Measurements from ENCODE around the gene HAND2. TPM values are rescaled to one million over a fixed set of nuclear protein-coding genes. Genes with fewer than 3 reads are reported as not detected.

Gene HAND2
- total and polyA plus RNA-seq, 4 experiments from 2014 or later, result not detected

DNA sequence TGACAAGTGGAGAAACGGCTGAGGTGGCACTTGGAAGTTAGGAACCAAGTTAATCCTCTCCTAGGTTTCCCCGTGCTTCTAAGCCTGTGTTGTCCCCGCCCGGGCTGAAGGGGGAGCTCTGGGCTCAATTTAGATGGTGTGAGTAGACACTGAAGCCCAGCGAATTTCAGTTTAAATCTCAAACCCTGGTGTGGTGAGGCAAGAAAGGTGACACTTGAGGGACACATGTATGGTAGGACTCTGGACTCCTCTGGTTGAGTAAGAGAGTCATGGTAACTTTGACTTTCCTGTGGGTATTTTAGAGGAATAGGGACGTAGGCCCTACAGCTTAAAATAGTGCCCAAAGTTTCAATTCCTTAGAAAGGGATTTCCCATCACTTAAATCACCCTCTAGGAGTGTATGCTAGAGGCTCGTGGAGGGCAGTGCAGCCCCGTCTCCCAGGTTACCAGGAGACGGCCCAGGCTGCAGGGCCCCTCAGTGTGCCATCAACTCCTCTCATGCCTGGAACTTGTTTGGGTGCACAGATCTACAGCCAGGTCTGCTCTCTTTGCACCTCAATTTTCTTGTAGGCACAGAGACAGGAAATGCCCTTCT lies 24.0 kb downstream of the HAND2 start:
- H3K27ac ChIP-seq (ENCODE audit: low read depth, low read length), result no peak overlapping the region
- H3K27me3 ChIP-seq (ENCODE audit: insufficient read depth, low read length), result peaks cover 49% of the 10 kb centered on the region
- peaks cover 32% of the 10 kb centered on the region for H3K4me1 ChIP-seq (ENCODE audit: insufficient read depth, low read length)
- no peaks in the 10 kb centered on the region for H3K36me3 ChIP-seq (ENCODE audit: insufficient read depth, low read length)
- ChIA-PET CTCF (ENCODE audit: partially characterized antibody) (interaction anchor here (0.7 to 1.7 kb wide), 18 partner anchors 9 to 813 kb away, joined by 3 to 10 read pairs (median 3); no protein-coding TSS in a partner anchor), POLR2A (ENCODE audit: partially characterized antibody) (interaction anchor here (0.8 kb wide), 1 partner anchor 81 kb away, joined by 3 read pairs; no protein-coding TSS in a partner anchor)
- Mint-ChIP-seq H3K4me3 (peak overlapping the region in 2 of 8 donors; percentile 8 to 58), H3K9me3 (peaks cover 0 to 9% (median 3%) of the 10 kb centered on the region in 8 donors), H3K4me1 (peaks cover 4 to 34% (median 23%) of the 10 kb centered on the region in 4 donors), H3K36me3 (no peaks in the 10 kb centered on the region), H3K27ac (no peak overlapping the region), H3K27me3 (peaks cover 63 to 80% of the 10 kb centered on the region in 2 donors)
- no peak overlapping the region for H3K4me3 ChIP-seq (ENCODE audit: low read length in 2 of 2)
- H3K9me3 ChIP-seq (ENCODE audit: control insufficient read depth in 1 of 2, low read length in 2 of 2), result no peaks in the 10 kb centered on the region
- intact Hi-C loops (cut with micrococcal nuclease), result loop anchor here (5.0 kb wide), 1 partner anchor 174 kb away; the partner anchor contains the start of gene HMGB2
- peak in 1 of 5 donors; percentile 42 for DNase-seq

DNA sequence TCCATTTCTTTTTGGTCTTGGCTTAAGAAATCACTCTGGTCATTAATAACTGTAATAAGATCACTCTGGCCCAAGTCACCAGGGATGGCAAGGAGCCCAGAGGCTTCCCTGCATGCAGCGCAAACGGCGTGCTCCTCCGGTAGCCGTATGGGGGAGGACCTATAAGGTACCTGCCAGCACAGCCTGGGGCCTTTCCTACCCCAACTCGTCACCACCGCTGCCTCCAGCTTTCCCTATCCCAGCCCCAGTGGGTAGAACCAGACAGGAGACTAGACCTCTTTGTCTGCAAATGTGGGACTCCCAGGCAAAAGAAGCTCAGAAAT lies 25.9 kb downstream of the HAND2 start:
- Mint-ChIP-seq H3K4me3 (no peak overlapping the region), H3K27ac (no peak overlapping the region), H3K27me3 (peaks cover 66 to 82% of the 10 kb centered on the region in 2 donors), H3K36me3 (peaks cover 0 to 2% of the 10 kb centered on the region in 2 donors), H3K4me1 (peaks cover 6 to 36% (median 25%) of the 10 kb centered on the region in 4 donors), H3K9me3 (peaks cover 2 to 12% (median 4%) of the 10 kb centered on the region in 8 donors)
- H3K36me3 ChIP-seq (ENCODE audit: insufficient read depth, low read length), result no peaks in the 10 kb centered on the region
- CTCF ChIA-PET (ENCODE audit: partially characterized antibody), result interaction anchor here (1.2 kb wide), 1 partner anchor 10 kb away, joined by 7 read pairs; no protein-coding TSS in a partner anchor
- peaks cover 50% of the 10 kb centered on the region for H3K27me3 ChIP-seq (ENCODE audit: insufficient read depth, low read length)
- POLR2A ChIA-PET (ENCODE audit: partially characterized antibody), result no interaction called here
- no peaks in the 10 kb centered on the region for H3K9me3 ChIP-seq (ENCODE audit: control insufficient read depth in 1 of 2, low read length in 2 of 2)
- H3K4me3 ChIP-seq (ENCODE audit: low read length in 2 of 2), result no peak overlapping the region
- H3K4me1 ChIP-seq (ENCODE audit: insufficient read depth, low read length), result peaks cover 34% of the 10 kb centered on the region
- intact Hi-C loops (cut with micrococcal nuclease), result no loop called here
- no peak overlapping the region for H3K27ac ChIP-seq (ENCODE audit: low read depth, low read length)
- no peak for DNase-seq

- peaks cover 0 to 2% of the 10 kb centered on the region in 2 donors for H3K36me3 Mint-ChIP-seq
- no peak for DNase-seq
- Histone ChIP-seq H3K36me3 (ENCODE audit: insufficient read depth, low read length) (no peaks in the 10 kb centered on the region), H3K27ac (ENCODE audit: low read depth, low read length) (no peak overlapping the region), H3K27me3 (ENCODE audit: insufficient read depth, low read length) (peaks cover 45% of the 10 kb centered on the region), H3K4me3 (ENCODE audit: low read length in 2 of 2) (no peak overlapping the region), H3K4me1 (ENCODE audit: insufficient read depth, low read length) (peaks cover 29% of the 10 kb centered on the region), H3K9me3 (ENCODE audit: control insufficient read depth in 1 of 2, low read length in 2 of 2) (no peaks in the 10 kb centered on the region)
- H3K9me3 Mint-ChIP-seq, result peaks cover 2 to 12% (median 4%) of the 10 kb centered on the region in 8 donors
- peaks cover 69 to 77% of the 10 kb centered on the region in 2 donors for H3K27me3 Mint-ChIP-seq
- POLR2A ChIA-PET (ENCODE audit: partially characterized antibody), result interaction anchor here (0.6 kb wide), 1 partner anchor 169 kb away, joined by 3 read pairs; the partner anchor contains the start of gene HMGB2
- no peak overlapping the region for H3K27ac Mint-ChIP-seq
- no peak overlapping the region for H3K4me3 Mint-ChIP-seq
- CTCF ChIA-PET (ENCODE audit: partially characterized antibody), result interaction anchor here (1.2 to 1.6 kb wide), 4 partner anchors 9 to 83 kb away, joined by 3 to 7 read pairs (median 5); no protein-coding TSS in a partner anchor
- intact Hi-C loops (cut with micrococcal nuclease), result no loop called here
- peaks cover 6 to 30% (median 21%) of the 10 kb centered on the region in 4 donors for H3K4me1 Mint-ChIP-seq
Observed at GRCh38 chr4:173503330-173504180, 26.5 kb downstream of the HAND2 start.

DNA sequence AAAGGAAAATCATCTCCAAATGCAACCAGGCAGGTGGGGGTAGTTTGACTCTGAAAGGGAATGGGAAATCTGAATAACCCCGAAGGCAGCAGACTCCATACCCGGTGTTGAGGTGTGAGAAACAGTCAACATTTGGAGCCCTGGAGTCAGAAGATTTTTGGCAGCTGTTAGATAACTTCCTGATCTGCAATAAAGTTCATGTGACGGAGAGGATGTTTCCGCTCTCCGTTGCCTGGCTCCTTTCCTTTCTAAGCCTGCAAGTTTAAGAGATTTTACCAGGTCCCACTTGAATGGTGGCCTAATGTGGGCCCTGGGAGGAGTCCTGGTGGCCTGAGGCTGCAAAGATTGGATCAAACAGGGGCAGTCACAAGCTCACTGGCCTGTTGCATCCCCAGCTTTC lies 27.7 kb downstream of the HAND2 start:
- H3K4me3 Mint-ChIP-seq, result no peak overlapping the region
- peaks cover 66 to 71% of the 10 kb centered on the region in 2 donors for H3K27me3 Mint-ChIP-seq
- intact Hi-C loops (cut with micrococcal nuclease), result no loop called here
- H3K4me1 ChIP-seq (ENCODE audit: insufficient read depth, low read length), result peaks cover 20% of the 10 kb centered on the region
- H3K27me3 ChIP-seq (ENCODE audit: insufficient read depth, low read length), result peaks cover 32% of the 10 kb centered on the region
- H3K9me3 Mint-ChIP-seq, result peaks cover 2 to 8% (median 3%) of the 10 kb centered on the region in 8 donors
- H3K9me3 ChIP-seq (ENCODE audit: control insufficient read depth in 1 of 2, low read length in 2 of 2), result no peaks in the 10 kb centered on the region
- CTCF ChIA-PET (ENCODE audit: partially characterized antibody), result interaction anchor here (1.3 to 1.6 kb wide), 3 partner anchors 10 to 81 kb away, joined by 3 to 7 read pairs (median 3); no protein-coding TSS in a partner anchor
- POLR2A ChIA-PET (ENCODE audit: partially characterized antibody), result no interaction called here
- H3K36me3 Mint-ChIP-seq, result peaks cover 0 to 2% of the 10 kb centered on the region in 2 donors
- no peak overlapping the region for H3K27ac ChIP-seq (ENCODE audit: low read depth, low read length)
- H3K4me1 Mint-ChIP-seq, result peaks cover 4 to 17% (median 12%) of the 10 kb centered on the region in 4 donors
- DNase-seq, result no peak
- no peak overlapping the region for H3K27ac Mint-ChIP-seq
- H3K4me3 ChIP-seq (ENCODE audit: low read length in 2 of 2), result no peak overlapping the region
- H3K36me3 ChIP-seq (ENCODE audit: insufficient read depth, low read length), result no peaks in the 10 kb centered on the region

DNA sequence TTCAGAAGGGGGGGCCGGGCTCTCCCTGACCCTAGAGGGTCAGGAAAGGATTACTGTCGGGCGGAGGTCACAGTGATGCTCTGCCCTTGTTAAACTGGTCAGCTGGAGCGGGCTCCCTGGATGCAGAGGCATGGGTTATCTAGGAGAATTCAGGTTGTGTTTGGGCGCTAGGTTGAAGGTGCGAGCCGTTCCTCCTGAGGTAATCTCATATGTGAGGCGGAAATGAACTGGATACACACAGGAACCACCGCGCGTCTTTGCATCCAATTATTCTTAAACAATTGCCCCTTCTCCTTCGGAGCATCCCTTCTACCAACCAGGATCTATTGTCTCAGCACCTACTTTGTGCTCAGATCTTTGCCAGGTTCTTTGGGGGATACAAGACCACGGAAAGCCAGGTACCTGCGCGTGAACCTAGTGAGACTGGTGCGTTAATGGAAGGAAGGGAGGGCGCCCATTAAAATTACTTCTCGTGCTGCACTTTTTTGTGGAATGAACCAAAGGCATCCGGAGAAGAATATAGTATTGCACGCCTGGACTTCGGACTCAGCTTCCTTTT lies 28.4 kb downstream of the HAND2 start:
- CTCF ChIA-PET (ENCODE audit: partially characterized antibody), result interaction anchor here (1.6 kb wide), 1 partner anchor 81 kb away, joined by 7 read pairs; no protein-coding TSS in a partner anchor
- H3K9me3 Mint-ChIP-seq, result peaks cover 2 to 8% (median 3%) of the 10 kb centered on the region in 8 donors

GRCh38 chr4:173500841-173501591 lies 29.0 kb downstream of the HAND2 start:
- Histone ChIP-seq H3K4me1 (ENCODE audit: insufficient read depth, low read length) (peaks cover 11% of the 10 kb centered on the region), H3K36me3 (ENCODE audit: insufficient read depth, low read length) (no peaks in the 10 kb centered on the region), H3K27me3 (ENCODE audit: insufficient read depth, low read length) (peaks cover 21% of the 10 kb centered on the region), H3K27ac (ENCODE audit: low read depth, low read length) (no peak overlapping the region), H3K4me3 (ENCODE audit: low read length in 2 of 2) (peak overlapping the region in 1 of 2 donors; percentile 24), H3K9me3 (ENCODE audit: control insufficient read depth in 1 of 2, low read length in 2 of 2) (no peaks in the 10 kb centered on the region)
- intact Hi-C loops (cut with micrococcal nuclease), result no loop called here
- no peak for DNase-seq
- Mint-ChIP-seq H3K4me1 (peaks cover 4 to 16% (median 8%) of the 10 kb centered on the region in 4 donors), H3K36me3 (peaks cover 0 to 2% of the 10 kb centered on the region in 2 donors), H3K9me3 (peaks cover 2 to 8% (median 3%) of the 10 kb centered on the region in 8 donors), H3K4me3 (peak overlapping the region; percentile 42 to 79 (median 55)), H3K27me3 (peaks cover 57 to 70% of the 10 kb centered on the region in 2 donors), H3K27ac (no peak overlapping the region)
- ChIA-PET POLR2A (ENCODE audit: partially characterized antibody) (interaction anchor here (1.6 to 2.0 kb wide), 2 partner anchors 80 to 167 kb away, joined by 4 to 5 read pairs; partner anchors contain the start of gene HMGB2), CTCF (ENCODE audit: partially characterized antibody) (interaction anchor here (1.1 to 1.4 kb wide), 2 partner anchors 12 to 80 kb away, joined by 4 to 6 read pairs; no protein-coding TSS in a partner anchor)

More for the DNA sequence above, 28.4 kb downstream of the HAND2 start:
- Histone ChIP-seq H3K9me3 (ENCODE audit: control insufficient read depth in 1 of 2, low read length in 2 of 2) (no peaks in the 10 kb centered on the region), H3K4me3 (ENCODE audit: low read length in 2 of 2) (no peak overlapping the region), H3K4me1 (ENCODE audit: insufficient read depth, low read length) (peaks cover 17% of the 10 kb centered on the region), H3K27me3 (ENCODE audit: insufficient read depth, low read length) (peaks cover 28% of the 10 kb centered on the region), H3K36me3 (ENCODE audit: insufficient read depth, low read length) (no peaks in the 10 kb centered on the region), H3K27ac (ENCODE audit: low read depth, low read length) (no peak overlapping the region)
- intact Hi-C loops (cut with micrococcal nuclease), result no loop called here
- Mint-ChIP-seq H3K4me3 (peak overlapping the region; percentile 5 to 77 (median 34)), H3K36me3 (peaks cover 0 to 2% of the 10 kb centered on the region in 2 donors), H3K27ac (no peak overlapping the region), H3K27me3 (peaks cover 62 to 70% of the 10 kb centered on the region in 2 donors), H3K4me1 (peaks cover 4 to 16% (median 10%) of the 10 kb centered on the region in 4 donors)
- no peak for DNase-seq
- POLR2A ChIA-PET (ENCODE audit: partially characterized antibody), result interaction anchor here (1.6 to 2.0 kb wide), 2 partner anchors 81 to 167 kb away, joined by 4 to 5 read pairs; partner anchors contain the start of gene HMGB2

Measured in CD4-positive, alpha-beta memory T cell (primary cell).